ENCODE measurements around the gene MAML3. TPM values are rescaled to one million over a fixed set of nuclear protein-coding genes. Genes with fewer than 3 reads are reported as not detected.

Gene MAML3
- total and polyA plus RNA-seq, 2 of the 13 experiments (the other 11 are each of a cell fraction or from before 2014, with no cell fraction given), result 0.05 to 0.13 TPM

DNA sequence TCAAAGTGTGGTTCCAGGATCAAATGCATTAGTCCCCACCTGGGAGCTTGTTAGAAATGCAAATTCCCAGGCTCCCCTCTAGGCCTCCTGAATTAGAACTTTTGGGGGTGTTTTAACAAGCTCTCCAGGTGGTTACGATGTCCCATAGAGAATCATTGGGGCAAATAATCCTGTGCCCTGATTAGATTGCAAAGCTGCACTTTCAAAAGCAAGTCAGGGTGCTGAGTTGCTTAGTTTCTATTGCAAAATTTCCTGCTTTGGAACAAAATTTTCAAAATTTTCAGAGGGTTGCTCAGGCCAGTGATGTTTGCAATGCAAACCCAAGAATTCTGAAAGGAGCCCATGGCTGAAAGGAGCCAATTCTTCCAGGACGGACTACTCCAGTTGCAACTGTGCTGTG lies 417.3 kb downstream of the MAML3 start:
- H4K20me1 ChIP-seq (ENCODE audit: insufficient read depth, low read length), result no peaks in the 10 kb centered on the region
- intact Hi-C loops (cut with micrococcal nuclease; ENCODE audit: unreplicated experiment), result loop anchor here (1.0 kb wide), 1 partner anchor 25 kb away; no protein-coding TSS in a partner anchor
- WGBS (ENCODE audit: low lambda C conversion rate), result 100% methylated on average over 2 of the region's 2 CpGs
- H3K27ac ChIP-seq (ENCODE audit: extremely low read length, insufficient read depth, low read length), result no peak overlapping the region
- no TSS peak for BruUV-seq (replicated peaks)
- H3K79me2 ChIP-seq (ENCODE audit: insufficient read depth, low read length), result no peaks in the 10 kb centered on the region
- POLR2A ChIA-PET, result no interaction called here
- H3K27me3 ChIP-seq (ENCODE audit: control insufficient read depth in 1 of 2, insufficient read depth in 2 of 2, low read length in 2 of 2), result no peaks in the 10 kb centered on the region
- no peak overlapping the region for H2AFZ ChIP-seq (ENCODE audit: low read length)
- H3K4me3 ChIP-seq (replicated peaks in 1 of 3; ENCODE audit: insufficient read depth in 1 of 3, low read depth in 2 of 3, low read length in 3 of 3), result no peak overlapping the region
- H3K36me3 ChIP-seq (replicated peaks in 1 of 2; ENCODE audit: control insufficient read depth in 1 of 2, insufficient read depth in 2 of 2, low read length in 2 of 2), result peaks cover 0 to 5% of the 10 kb centered on the region in 2 experiments; a peak in 1 of 5 replicates
- CTCF ChIA-PET (ENCODE audit: low intra/inter-chr PET ratio, low total read pairs), result no interaction called here
- in situ Hi-C loops (cut with HindIII; ENCODE audit: extremely low pct_ligation_motif_present, low pct_unique_long_range_greater_than_20kb), result no loop called here
- no peak overlapping the region for H3K4me2 ChIP-seq (ENCODE audit: low read depth, low read length)
- TF ChIP-seq RNF219 (CRISPR knock-in tag; IDR thresholded peaks at IDR 0.05), result no peak
- no peak for TF ChIP-seq CBFB (CRISPR knock-in tag; IDR thresholded peaks at IDR 0.05)
- TF ChIP-seq POLR2G (IDR thresholded peaks at IDR 0.05; ENCODE audit: low read depth, low read length), result 0 out of 2 replicates have a peak, but pooled peaks have one; percentile 21
- peaks cover 43% of the 10 kb centered on the region for H3K4me1 ChIP-seq (ENCODE audit: insufficient read depth, low read length)
- ATAC-seq, result no peak
- FAIRE-seq, result no peak
- no peaks in the 10 kb centered on the region for H3K9me3 ChIP-seq (ENCODE audit: low read length)
- no peak for DNase-seq (ENCODE audit: low spot score)
- no peak overlapping the region for H3K9ac ChIP-seq (ENCODE audit: insufficient read depth, low read depth, low read length)

DNA sequence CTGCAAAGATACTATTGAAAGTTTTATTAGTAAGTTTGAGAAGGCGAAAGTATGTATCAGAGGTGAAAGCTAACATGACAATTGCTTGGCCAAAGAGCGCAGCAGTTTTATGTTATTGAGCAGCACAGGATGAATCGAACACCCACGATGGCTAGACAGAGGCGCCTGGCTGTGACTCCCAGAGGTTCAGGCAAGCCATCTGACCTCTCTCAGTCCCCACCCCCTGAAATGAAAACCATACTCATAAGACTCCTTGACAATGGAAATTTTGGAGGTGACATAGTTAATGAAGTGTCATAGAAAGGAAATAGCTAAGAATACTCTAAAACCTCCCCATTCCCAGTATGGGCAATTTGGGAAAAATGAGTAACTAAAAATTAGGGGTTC lies 417.7 kb downstream of the MAML3 start:
- no peak for FAIRE-seq
- in situ Hi-C loops (cut with HindIII; ENCODE audit: extremely low pct_ligation_motif_present, low pct_unique_long_range_greater_than_20kb), result no loop called here
- CTCF ChIA-PET (ENCODE audit: low intra/inter-chr PET ratio, low total read pairs), result no interaction called here
- TF ChIP-seq HNF1A (IDR thresholded peaks at IDR 0.05; ENCODE audit: low read depth), result no peak
- no peak for TF ChIP-seq HNF1A (CRISPR knock-in tag; IDR thresholded peaks at IDR 0.05; ENCODE audit: borderline replicate concordance)
- TF ChIP-seq, protein P1, sequence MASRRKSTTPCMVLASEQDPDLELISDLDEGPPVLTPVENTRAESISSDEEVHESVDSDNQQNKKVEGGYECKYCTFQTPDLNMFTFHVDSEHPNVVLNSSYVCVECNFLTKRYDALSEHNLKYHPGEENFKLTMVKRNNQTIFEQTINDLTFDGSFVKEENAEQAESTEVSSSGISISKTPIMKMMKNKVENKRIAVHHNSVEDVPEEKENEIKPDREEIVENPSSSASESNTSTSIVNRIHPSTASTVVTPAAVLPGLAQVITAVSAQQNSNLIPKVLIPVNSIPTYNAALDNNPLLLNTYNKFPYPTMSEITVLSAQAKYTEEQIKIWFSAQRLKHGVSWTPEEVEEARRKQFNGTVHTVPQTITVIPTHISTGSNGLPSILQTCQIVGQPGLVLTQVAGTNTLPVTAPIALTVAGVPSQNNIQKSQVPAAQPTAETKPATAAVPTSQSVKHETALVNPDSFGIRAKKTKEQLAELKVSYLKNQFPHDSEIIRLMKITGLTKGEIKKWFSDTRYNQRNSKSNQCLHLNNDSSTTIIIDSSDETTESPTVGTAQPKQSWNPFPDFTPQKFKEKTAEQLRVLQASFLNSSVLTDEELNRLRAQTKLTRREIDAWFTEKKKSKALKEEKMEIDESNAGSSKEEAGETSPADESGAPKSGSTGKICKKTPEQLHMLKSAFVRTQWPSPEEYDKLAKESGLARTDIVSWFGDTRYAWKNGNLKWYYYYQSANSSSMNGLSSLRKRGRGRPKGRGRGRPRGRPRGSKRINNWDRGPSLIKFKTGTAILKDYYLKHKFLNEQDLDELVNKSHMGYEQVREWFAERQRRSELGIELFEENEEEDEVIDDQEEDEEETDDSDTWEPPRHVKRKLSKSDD (CRISPR knock-in tag; IDR thresholded peaks at IDR 0.05; ENCODE audit: low read depth), result no peak
- no peak for TF ChIP-seq ZBTB1 (CRISPR knock-in tag; IDR thresholded peaks at IDR 0.05; ENCODE audit: borderline replicate concordance)
- no peak for TF ChIP-seq YEATS2 (CRISPR knock-in tag; IDR thresholded peaks at IDR 0.05; ENCODE audit: borderline replicate concordance)
- no peak for TF ChIP-seq ETV6 (CRISPR knock-in tag; conservative IDR thresholded peaks at IDR 0.05)
- no peak for TF ChIP-seq NFRKB (IDR thresholded peaks at IDR 0.05)

More for the DNA sequence above, 417.7 kb downstream of the MAML3 start:
- Histone ChIP-seq H3K4me3 (replicated peaks in 1 of 3; ENCODE audit: insufficient read depth in 1 of 3, low read depth in 2 of 3, low read length in 3 of 3) (no peak overlapping the region), H3K4me2 (ENCODE audit: low read depth, low read length) (no peak overlapping the region), H3K79me2 (ENCODE audit: insufficient read depth, low read length) (no peaks in the 10 kb centered on the region), H3K36me3 (replicated peaks in 1 of 2; ENCODE audit: control insufficient read depth in 1 of 2, insufficient read depth in 2 of 2, low read length in 2 of 2) (peaks cover 0 to 5% of the 10 kb centered on the region in 2 experiments; a peak in 1 of 5 replicates), H4K20me1 (ENCODE audit: insufficient read depth, low read length) (no peaks in the 10 kb centered on the region), H3K9me3 (ENCODE audit: low read length) (no peaks in the 10 kb centered on the region), H3K27ac (ENCODE audit: extremely low read length, insufficient read depth, low read length) (no peak overlapping the region), H2AFZ (ENCODE audit: low read length) (no peak overlapping the region), H3K4me1 (ENCODE audit: insufficient read depth, low read length) (peaks cover 43% of the 10 kb centered on the region), H3K27me3 (ENCODE audit: control insufficient read depth in 1 of 2, insufficient read depth in 2 of 2, low read length in 2 of 2) (no peaks in the 10 kb centered on the region), H3K9ac (ENCODE audit: insufficient read depth, low read depth, low read length) (no peak overlapping the region)
- no peak for DNase-seq (ENCODE audit: low spot score)
- no peak for ATAC-seq
- POLR2A ChIA-PET, result no interaction called here
- 97% methylated on average over 5 of the region's 5 CpGs for WGBS (ENCODE audit: low lambda C conversion rate)
- intact Hi-C loops (cut with micrococcal nuclease; ENCODE audit: unreplicated experiment), result loop anchor here (1.0 kb wide), 1 partner anchor 25 kb away; no protein-coding TSS in a partner anchor
- BruUV-seq (replicated peaks), result no TSS peak

Measured in HepG2 (cell line).